HG03175 (cell line): ENCODE results near the gene SPANXA1.
"Not testable (repeated sequence)": the region's sequence is repeated elsewhere in the genome, so short reads cannot be mapped to it uniquely, and the experiment has no call there.

Experiments used
- ATAC-seq: cut with Tn5 transposase; IDR thresholded peaks from one replicate; pipeline ENCODE4 v1.9.1; 2021; ENCODE audit warnings: mild to moderate bottlenecking, moderate library complexity; ENCODE audit not compliant: unreplicated experiment

Gene SPANXA1, protein sequence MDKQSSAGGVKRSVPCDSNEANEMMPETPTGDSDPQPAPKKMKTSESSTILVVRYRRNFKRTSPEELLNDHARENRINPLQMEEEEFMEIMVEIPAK

DNA sequence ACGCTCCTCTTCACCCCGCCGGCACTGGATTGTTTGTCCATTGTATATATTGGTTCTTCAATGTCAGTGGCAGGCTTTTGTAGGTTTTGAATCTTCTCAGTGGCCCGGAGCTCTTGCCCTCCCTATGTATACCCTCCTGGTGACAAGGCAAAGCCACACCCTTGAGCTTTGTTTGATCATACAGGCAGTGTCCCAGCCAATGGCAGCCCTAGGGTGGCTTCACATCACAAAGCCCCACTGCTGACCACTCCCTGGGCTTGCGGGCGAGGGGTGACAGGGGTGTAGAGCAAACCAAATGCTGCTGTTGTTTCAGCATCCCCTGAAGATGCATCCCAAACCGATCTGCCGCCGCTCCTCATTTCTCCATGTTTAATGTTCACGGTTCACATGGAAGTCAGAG is at the start of gene SPANXA1:
Gene SPANXA1 (minus strand): TSS at position 101 of the 400 bp plus-strand sequence. CDS start 60 bp downstream, at position 41.
- ATAC-seq: not testable (repeated sequence)

DNA sequence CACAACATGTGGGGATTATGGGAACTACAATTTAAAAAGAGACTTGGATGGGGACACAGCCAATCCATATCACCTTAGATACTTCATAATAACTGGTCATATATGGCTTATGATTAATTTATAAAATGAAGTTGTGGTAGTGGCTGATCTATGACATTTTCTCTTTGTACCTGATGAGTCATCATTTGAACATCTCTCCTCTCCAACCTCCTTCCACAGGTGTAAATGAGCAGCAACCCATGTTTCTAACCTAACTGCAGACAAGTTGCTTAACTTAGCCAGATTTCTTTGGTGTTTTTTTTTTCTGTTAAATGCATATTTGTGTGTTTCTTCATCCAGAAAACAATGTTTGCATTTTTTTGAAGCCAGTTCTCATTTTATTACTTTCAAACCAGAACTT is 47.6 kb upstream of the SPANXA1 start:
- ATAC-seq: no peak

DNA sequence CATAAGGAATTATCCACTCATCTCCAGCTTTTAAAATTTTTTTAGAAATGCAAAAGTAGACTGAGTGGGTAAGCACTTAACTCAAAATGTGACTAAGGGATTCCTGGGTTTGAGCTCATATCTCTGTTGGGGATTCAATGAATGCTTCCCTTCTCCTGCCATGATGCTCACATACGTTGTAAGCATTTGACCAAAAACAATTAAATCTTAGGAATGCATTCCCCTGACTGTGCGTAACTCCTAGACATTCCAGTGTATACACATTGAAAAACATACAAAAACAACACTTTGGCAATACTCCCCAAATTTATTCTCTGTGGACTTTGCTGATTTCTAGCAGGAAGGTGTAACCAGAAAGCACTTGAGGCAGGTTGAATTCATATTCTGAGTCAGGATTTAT is 34.8 kb upstream of the SPANXA1 start:
- no peak for ATAC-seq

DNA sequence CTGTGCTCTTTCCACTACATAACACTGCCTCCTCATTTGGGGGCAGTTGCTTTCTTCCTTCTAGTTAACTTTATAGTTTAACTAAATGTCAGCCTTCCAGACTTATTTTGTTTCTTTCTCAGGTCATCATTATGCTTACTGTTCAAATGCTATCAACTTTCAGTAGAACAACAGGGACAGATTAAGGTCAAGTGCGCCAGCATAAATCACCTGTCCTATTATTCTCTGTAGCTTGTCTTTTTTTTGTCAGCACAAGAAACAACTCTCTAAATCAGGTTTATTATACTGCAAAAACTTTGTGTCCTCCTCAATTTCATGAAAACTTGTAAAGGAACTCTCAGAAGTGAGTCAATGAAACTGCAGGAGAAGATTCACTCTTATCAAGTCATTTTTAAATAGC is 24.6 kb upstream of the SPANXA1 start:
- ATAC-seq: no peak

DNA sequence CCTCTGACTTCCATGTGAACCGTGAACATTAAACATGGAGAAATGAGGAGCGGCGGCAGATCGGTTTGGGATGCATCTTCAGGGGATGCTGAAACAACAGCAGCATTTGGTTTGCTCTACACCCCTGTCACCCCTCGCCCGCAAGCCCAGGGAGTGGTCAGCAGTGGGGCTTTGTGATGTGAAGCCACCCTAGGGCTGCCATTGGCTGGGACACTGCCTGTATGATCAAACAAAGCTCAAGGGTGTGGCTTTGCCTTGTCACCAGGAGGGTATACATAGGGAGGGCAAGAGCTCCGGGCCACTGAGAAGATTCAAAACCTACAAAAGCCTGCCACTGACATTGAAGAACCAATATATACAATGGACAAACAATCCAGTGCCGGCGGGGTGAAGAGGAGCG is 4.9 kb upstream of the SPANXA1 start, which contains the start of gene SPANXA2:
Gene SPANXA2 (plus strand): TSS at position 301 of the 400 bp plus-strand sequence. CDS start 60 bp downstream, at position 361.
- not testable (repeated sequence) for ATAC-seq

DNA sequence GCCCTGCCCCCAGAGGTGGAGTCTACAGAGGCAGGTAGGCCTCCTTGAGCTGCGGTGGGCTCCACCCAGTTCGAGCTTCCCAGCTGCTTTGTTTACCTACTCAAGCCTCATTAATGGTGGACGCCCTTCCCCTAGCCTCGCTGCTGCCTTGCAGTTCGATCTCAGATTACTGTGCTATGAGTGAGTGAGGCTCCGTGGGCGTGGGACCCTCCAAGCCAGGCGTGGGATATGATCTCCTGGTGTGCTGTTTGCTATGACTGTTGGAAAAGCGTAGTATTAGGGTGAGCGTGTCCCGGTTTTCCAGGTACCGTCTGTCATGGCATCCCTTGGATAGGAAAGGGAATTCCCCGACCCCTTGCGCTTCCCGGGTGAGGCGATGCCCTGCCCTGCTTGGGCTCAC is 42.0 kb downstream of the SPANXA1 start:
- not testable (repeated sequence) for ATAC-seq
